DND-41 (cell line): ENCODE measurements around the gene IL4.

Experiments used
- CTCF ChIP-seq: IDR thresholded peaks from 2 replicates; pipeline ENCODE4 v1.5.1; 2012; ENCODE audit warnings: borderline replicate concordance, low read length, moderate library complexity, mild to moderate bottlenecking; ENCODE audit not compliant: poor library complexity, severe bottlenecking; ENCODE audit errors: extremely low read depth
- EZH2 ChIP-seq: IDR thresholded peaks from 3 replicates; pipeline ENCODE4 v1.6.1; 2012; ENCODE audit warnings: borderline replicate concordance, low read depth, mild to moderate bottlenecking, moderate library complexity, low read length, inconsistent platforms; ENCODE audit not compliant: severe bottlenecking

GRCh38 chr5:132641241-132641723 lies 32.5 kb upstream of the IL4 start:
- TF ChIP-seq CTCF (no peak), EZH2 (no peak)
